Spinal cord (tissue), 10 donors: ENCODE results near the gene ACACB. TPM values are rescaled to one million over a fixed set of nuclear protein-coding genes. Genes with fewer than 3 reads are reported as not detected.

Experiments
- DNase-seq, 6 donors: peaks; one replicate each; pipeline versions ENCODE4 v3.0.0 to v3.0.0-alpha.2; 2013 to 2015; ENCODE audit warnings: low spot score in 6 of 6, low read depth in 4 of 6
- H3K27ac ChIP-seq: one replicate; pipeline ENCODE4 v1.5.1; 2013; ENCODE audit warnings: low read depth, low read length, control low read depth
- H3K27me3 ChIP-seq: one replicate; pipeline ENCODE4 v1.6.1; 2013; ENCODE audit warnings: low read length; ENCODE audit not compliant: control insufficient read depth, insufficient read depth
- H3K36me3 ChIP-seq: one replicate; pipeline ENCODE4 v1.6.1; 2013; ENCODE audit warnings: low read length; ENCODE audit not compliant: control insufficient read depth, insufficient read depth
- H3K4me1 ChIP-seq: one replicate; pipeline ENCODE4 v1.6.1; 2013; ENCODE audit warnings: low read length; ENCODE audit not compliant: control insufficient read depth, insufficient read depth
- H3K4me3 ChIP-seq: one replicate; pipeline ENCODE4 v1.5.1; 2013; ENCODE audit warnings: low read depth, low read length, control low read depth
- H3K9me3 ChIP-seq: one replicate; pipeline ENCODE4 v1.6.1; 2013; ENCODE audit warnings: low read length; ENCODE audit not compliant: control insufficient read depth, insufficient read depth
- WGBS: methylation state at CpG from one replicate; pipeline ENCODE4 v1.1.5; 2013; ENCODE audit warnings: missing lambda C conversion rate; ENCODE audit not compliant: insufficient coverage; 5-methylcytosine and 5-hydroxymethylcytosine counted together
- polyA plus RNA-seq, 2 donors: library from polyadenylated mRNA; unstranded; fragments of 120-200 nt; gene quantifications; one replicate each; pipeline ENCODE4 v1.2.1, GENCODE V29; 2013; ENCODE audit not compliant: insufficient read length in 2 of 2
- total RNA-seq, 2 donors: library from RNA; depleted of rRNA in 1 of 2; stranded (reverse); fragments of 120-200 nt in 1 of 2; fragments of >200 nt in 1 of 2; gene quantifications; one replicate each; pipeline versions ENCODE4 v1.2.3 to v1.2.4, GENCODE V29; 2013 to 2014
- donor health status: healthy.

Gene ACACB
- total and polyA plus RNA-seq, 4 donors: 8.3 to 18.6 (median 14.3) TPM

- 93% methylated on average over 2 of the region's 4 CpGs for WGBS
- Histone ChIP-seq H3K9me3 (no peaks in the 10 kb centered on the region), H3K4me3 (no peak overlapping the region), H3K27ac (no peak overlapping the region), H3K4me1 (peaks cover 10% of the 10 kb centered on the region), H3K27me3 (no peaks in the 10 kb centered on the region), H3K36me3 (peaks cover 2% of the 10 kb centered on the region)
- no peak for DNase-seq
These were observed 4.2 kb downstream of the ACACB start for GRCh38 chr12:109120557-109120956.

GRCh38 chr12:109121346-109121880 lies 5.0 kb downstream of the ACACB start:
- DNase-seq: no peak
- Histone ChIP-seq H3K36me3 (peaks cover 2% of the 10 kb centered on the region), H3K9me3 (no peaks in the 10 kb centered on the region), H3K4me1 (peaks cover 2% of the 10 kb centered on the region), H3K27ac (no peak overlapping the region), H3K27me3 (no peaks in the 10 kb centered on the region), H3K4me3 (no peak overlapping the region)
- WGBS: 83% methylated on average over 2 of the region's 3 CpGs

GRCh38 chr12:109124878-109125648 lies 8.7 kb downstream of the ACACB start:
- DNase-seq: no peak
- peaks cover 2% of the 10 kb centered on the region for H3K36me3 ChIP-seq
- H3K4me1 ChIP-seq: no peaks in the 10 kb centered on the region
- H3K27me3 ChIP-seq: no peaks in the 10 kb centered on the region
- H3K9me3 ChIP-seq: no peaks in the 10 kb centered on the region
- WGBS: 85% methylated on average over 4 of the region's 12 CpGs
- no peak overlapping the region for H3K4me3 ChIP-seq
- no peak overlapping the region for H3K27ac ChIP-seq

- peaks cover 2% of the 10 kb centered on the region for H3K36me3 ChIP-seq
- H3K27me3 ChIP-seq: no peaks in the 10 kb centered on the region
- H3K27ac ChIP-seq: no peak overlapping the region
- WGBS: 87% methylated on average over 6 of the region's 7 CpGs
- no peak overlapping the region for H3K4me3 ChIP-seq
- DNase-seq: no peak
- no peaks in the 10 kb centered on the region for H3K4me1 ChIP-seq
- H3K9me3 ChIP-seq: no peaks in the 10 kb centered on the region
These were observed 9.4 kb downstream of the ACACB start for GRCh38 chr12:109125791-109126190.

GRCh38 chr12:109126784-109127183 lies 10.4 kb downstream of the ACACB start:
- WGBS: 94% methylated on average over 3 of the region's 3 CpGs
- H3K4me1 ChIP-seq: peaks cover 10% of the 10 kb centered on the region
- no peak overlapping the region for H3K27ac ChIP-seq
- no peaks in the 10 kb centered on the region for H3K36me3 ChIP-seq
- no peaks in the 10 kb centered on the region for H3K9me3 ChIP-seq
- no peak for DNase-seq
- H3K4me3 ChIP-seq: no peak overlapping the region
- H3K27me3 ChIP-seq: no peaks in the 10 kb centered on the region

GRCh38 chr12:109127533-109128242 lies 11.3 kb downstream of the ACACB start:
- H3K4me1 ChIP-seq: peaks cover 10% of the 10 kb centered on the region
- no peaks in the 10 kb centered on the region for H3K27me3 ChIP-seq
- H3K9me3 ChIP-seq: no peaks in the 10 kb centered on the region
- H3K36me3 ChIP-seq: no peaks in the 10 kb centered on the region
- H3K27ac ChIP-seq: no peak overlapping the region
- DNase-seq: no peak
- 92% methylated on average over 9 of the region's 13 CpGs for WGBS
- H3K4me3 ChIP-seq: no peak overlapping the region

- H3K27ac ChIP-seq: no peak overlapping the region
- 85% methylated on average over 14 of the region's 15 CpGs for WGBS
These were observed 14.1 kb downstream of the ACACB start for GRCh38 chr12:109130297-109131153.

GRCh38 chr12:109131154-109132050 lies 15.0 kb downstream of the ACACB start:
- Histone ChIP-seq H3K27me3 (no peaks in the 10 kb centered on the region), H3K36me3 (no peaks in the 10 kb centered on the region), H3K4me3 (no peak overlapping the region), H3K4me1 (peaks cover 10% of the 10 kb centered on the region), H3K9me3 (no peaks in the 10 kb centered on the region), H3K27ac (no peak overlapping the region)
- no peak for DNase-seq
- 55% methylated on average over 21 of the region's 24 CpGs for WGBS

More at GRCh38 chr12:109130297-109131153, 14.1 kb downstream of the ACACB start:
- Histone ChIP-seq H3K4me3 (no peak overlapping the region), H3K4me1 (peaks cover 10% of the 10 kb centered on the region), H3K27me3 (no peaks in the 10 kb centered on the region), H3K36me3 (no peaks in the 10 kb centered on the region), H3K9me3 (no peaks in the 10 kb centered on the region)
- DNase-seq: no peak
